Measurements from ENCODE around the gene ESYT1.
A peak's percentile ranks its signal among the peaks of the same experiment; 100 is the strongest.

ESYT1 gene

GRCh38 chr12:56186957-56187356, 58.9 kb downstream of the ESYT1 start:
- no peak overlapping the region for H3K4me3 ChIP-seq (ENCODE audit: control insufficient read depth, low read depth, low read length)
- no peak for DNase-seq (ENCODE audit: low read depth)
- TF ChIP-seq CTCF (conservative IDR thresholded peaks at IDR 0.05; ENCODE audit: control insufficient read depth, insufficient read depth, low read depth, low read length) = no peak

DNA sequence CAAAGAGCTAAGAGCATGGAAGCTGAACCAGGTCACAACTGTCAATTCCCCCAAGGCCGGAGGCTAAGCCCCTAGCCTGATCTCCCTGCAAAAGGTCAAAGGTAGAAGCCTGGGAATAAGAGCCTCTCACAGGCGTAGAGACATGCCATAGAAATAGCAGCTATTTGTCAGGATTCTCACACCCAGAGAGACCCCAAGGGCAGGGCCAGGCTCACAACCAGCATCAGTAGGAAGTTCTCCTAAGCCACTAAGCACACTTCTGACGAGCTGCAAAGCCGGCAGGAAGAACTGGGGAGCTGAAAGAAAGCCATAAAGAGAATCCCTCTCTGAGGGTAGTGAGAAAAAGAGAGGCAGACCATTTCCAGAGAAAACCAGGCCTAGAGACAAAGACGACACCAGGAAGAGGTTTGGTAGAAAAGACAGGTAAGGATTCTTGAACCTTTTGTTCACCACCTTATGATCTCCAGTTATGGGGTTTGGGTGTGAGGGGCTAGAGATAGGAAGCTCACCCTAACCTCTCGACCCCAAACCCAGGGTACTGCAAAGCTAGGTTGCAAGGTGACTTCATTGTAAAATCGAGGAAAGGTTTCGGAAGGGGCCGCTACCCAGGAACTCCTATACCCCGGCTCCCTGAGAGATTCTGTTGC, 60.2 kb downstream of the ESYT1 start:
- H3K4me3 ChIP-seq (ENCODE audit: control insufficient read depth, low read depth, low read length) = peak overlapping the region; percentile 79
- no peak for DNase-seq (ENCODE audit: low read depth)
- TF ChIP-seq CTCF (conservative IDR thresholded peaks at IDR 0.05; ENCODE audit: control insufficient read depth, insufficient read depth, low read depth, low read length) = no peak

DNA sequence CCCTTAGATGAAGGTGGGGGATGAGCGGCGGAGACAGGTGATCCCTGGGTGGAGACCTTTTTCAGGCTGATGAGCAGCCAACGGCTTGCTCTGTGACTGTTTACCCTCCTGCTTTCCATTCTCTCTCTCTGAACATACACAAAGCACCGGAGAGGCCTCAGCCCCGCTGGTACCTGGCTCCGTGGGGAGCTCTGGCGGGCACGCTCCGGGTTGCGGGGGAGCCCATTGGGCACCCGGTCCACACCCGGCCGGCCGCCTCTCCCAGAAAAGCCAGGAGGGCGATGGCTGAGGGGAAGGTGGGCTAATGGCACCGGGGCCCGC, 60.7 kb downstream of the ESYT1 start:
- TF ChIP-seq CTCF (conservative IDR thresholded peaks at IDR 0.05; ENCODE audit: control insufficient read depth, insufficient read depth, low read depth, low read length) = no peak
- no peak for DNase-seq (ENCODE audit: low read depth)
- H3K4me3 ChIP-seq (ENCODE audit: control insufficient read depth, low read depth, low read length) = peak overlapping the region; percentile 79

DNA sequence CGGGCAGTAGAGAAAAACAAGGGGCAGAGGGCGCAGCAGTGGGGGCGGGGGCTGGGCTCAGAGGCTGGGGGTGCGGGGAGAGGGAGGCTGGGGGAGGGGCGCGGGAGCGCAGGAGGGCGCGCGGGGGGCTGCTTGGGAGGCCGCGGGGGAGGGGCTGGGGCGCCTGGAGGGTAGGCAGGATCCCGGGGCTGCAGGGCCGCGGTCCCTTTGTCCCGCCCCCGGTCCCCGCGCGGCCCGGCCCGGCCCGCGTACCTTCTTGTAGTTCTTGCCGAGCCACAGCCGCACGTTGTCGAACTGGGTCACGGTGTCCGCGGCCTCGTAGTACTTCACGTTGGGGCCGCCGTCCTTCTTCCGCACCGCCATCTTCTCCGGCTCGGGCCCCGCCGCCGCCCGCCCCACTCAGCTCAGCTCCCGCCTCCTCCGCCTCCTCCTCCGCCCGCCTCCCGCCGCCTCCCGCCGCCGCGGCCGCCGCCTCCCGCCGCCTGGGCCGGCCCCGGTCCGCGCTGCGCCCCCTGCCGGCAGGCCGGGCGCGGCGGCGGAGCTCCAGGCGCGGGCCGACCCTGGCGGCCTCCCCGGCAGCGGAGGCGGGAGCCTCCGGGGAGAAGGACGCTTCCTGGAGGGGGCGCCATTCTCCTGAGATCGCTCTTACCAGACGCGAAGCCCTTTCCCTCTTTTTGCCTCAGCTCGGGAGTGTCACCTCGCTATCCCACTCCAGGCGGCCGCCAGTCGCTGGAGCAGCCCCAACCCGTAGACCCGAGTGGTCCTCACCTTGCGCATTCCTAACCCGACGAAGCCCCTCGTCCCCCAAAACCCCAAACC, 61.2 kb downstream of the ESYT1 start, which contains the start of gene SMARCC2:
TSS of gene SMARCC2 (minus strand) at position 385 of the 819 bp plus-strand sequence. CDS start at position 363, 22 bp downstream.
- TF ChIP-seq CTCF (conservative IDR thresholded peaks at IDR 0.05; ENCODE audit: control insufficient read depth, insufficient read depth, low read depth, low read length) = peak; percentile 53
- DNase-seq (ENCODE audit: low read depth) = peak; percentile 85
- H3K4me3 ChIP-seq (ENCODE audit: control insufficient read depth, low read depth, low read length) = peak within 1 kb of the TSS; percentile 98

DNA sequence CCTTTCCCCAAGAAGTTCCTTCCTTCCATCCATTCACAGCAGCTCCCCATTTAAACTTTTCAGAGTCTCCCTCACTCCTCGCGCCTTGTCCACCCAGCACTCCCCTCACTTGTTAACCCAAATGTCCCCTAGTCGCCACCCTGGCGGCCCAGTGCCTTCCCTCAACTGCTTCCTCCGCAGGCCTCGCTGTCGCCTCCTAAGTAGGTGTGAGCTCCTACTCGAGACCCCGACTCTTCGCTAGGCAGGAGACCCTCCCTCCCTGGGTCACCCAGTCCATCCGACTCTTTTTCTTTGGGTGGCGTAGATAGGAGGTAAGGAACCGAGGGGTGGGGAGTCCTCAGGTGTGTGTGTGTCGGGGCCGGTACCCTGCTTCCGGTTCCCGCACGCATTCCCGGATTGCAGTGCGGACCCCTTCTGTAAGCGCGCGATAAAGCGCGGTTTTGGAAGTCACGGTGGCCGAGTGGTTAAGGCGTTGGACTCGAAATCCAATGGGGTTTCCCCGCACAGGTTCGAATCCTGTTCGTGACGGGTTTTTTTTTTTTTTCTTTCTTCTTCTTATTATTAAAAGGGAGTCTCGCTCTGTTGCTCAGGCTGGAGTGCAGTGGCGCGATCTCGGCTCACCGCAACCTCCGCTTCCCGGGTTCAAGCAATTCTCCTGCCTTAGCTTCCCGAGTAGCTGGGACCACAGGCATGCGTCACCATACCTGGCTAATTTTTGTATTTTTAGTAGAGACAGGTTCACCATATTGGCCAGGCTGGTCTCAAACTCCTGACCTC, 62.0 kb downstream of the ESYT1 start:
- DNase-seq (ENCODE audit: low read depth) = peak; percentile 87
- peak overlapping the region; percentile 98 for H3K4me3 ChIP-seq (ENCODE audit: control insufficient read depth, low read depth, low read length)
- no peak for TF ChIP-seq CTCF (conservative IDR thresholded peaks at IDR 0.05; ENCODE audit: control insufficient read depth, insufficient read depth, low read depth, low read length)

GRCh38 chr12:56190695-56191155, 62.7 kb downstream of the ESYT1 start:
- H3K4me3 ChIP-seq (ENCODE audit: control insufficient read depth, low read depth, low read length) = peak overlapping the region; percentile 98

More at GRCh38 chr12:56190695-56191155, 62.7 kb downstream of the ESYT1 start:
- DNase-seq (ENCODE audit: low read depth) = peak; percentile 36
- TF ChIP-seq CTCF (conservative IDR thresholded peaks at IDR 0.05; ENCODE audit: control insufficient read depth, insufficient read depth, low read depth, low read length) = no peak
